Brain microvascular endothelial cell (primary cell): ENCODE measurements around the gene OLFM3.

Experiments
- DNase-seq: peaks from one replicate; pipeline ENCODE4 v3.0.0-alpha.2; 2020
- H3K27ac ChIP-seq: fragments of 250-450 bp; sonication (Bioruptor Pico); 2 replicates; pipeline ENCODE4 v1.5.1; 2020; ENCODE audit warnings: mild to moderate bottlenecking, moderate library complexity
- H3K27me3 ChIP-seq: fragments of 250-450 bp; sonication (Bioruptor Pico); replicated peaks from 2 replicates; pipeline ENCODE4 v1.5.1; 2020; ENCODE audit warnings: mild to moderate bottlenecking
- H3K36me3 ChIP-seq: fragments of 250-450 bp; sonication (Bioruptor Pico); replicated peaks from 2 replicates; pipeline ENCODE4 v1.5.1; 2020; ENCODE audit warnings: mild to moderate bottlenecking
- H3K4me3 ChIP-seq: 2 replicates; pipeline ENCODE4 v1.5.1; 2011; ENCODE audit warnings: low read depth, mild to moderate bottlenecking, control low read depth, low read length, moderate library complexity
- in situ Hi-C: cut with HindIII; loops from 2 replicates; pipeline ENCODE4 v1.10.0; 2017; ENCODE audit warnings: low sequenced_read_pairs, low pct_ligation_motif_present
- TF ChIP-seq, protein P1 (sequence below): IDR thresholded peaks from 2 replicates; pipeline ENCODE4 v1.5.1; 2011; ENCODE audit warnings: low read depth, mild to moderate bottlenecking, moderate library complexity, low read length, control low read depth, inconsistent platforms; ENCODE audit errors: missing control alignments

Gene OLFM3

DNA sequence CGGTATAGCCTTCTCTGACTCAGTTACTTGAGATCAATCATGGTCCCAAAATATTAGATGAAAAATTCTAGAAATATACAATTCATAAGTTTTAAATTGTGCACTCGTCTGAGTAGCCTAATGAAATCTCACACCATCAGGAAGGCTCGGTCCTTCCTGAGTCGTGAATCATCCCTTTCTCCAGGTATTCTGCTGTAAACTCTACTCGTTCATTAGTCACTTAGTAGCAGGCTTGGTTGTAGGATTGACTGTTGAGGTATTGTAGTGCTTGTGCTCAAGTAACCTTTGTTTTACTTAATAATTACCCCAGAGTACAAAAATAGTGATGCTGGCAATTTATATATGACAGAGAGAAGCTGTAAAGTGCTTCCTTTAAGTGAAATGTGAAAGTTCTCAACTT is 238.7 kb downstream of the OLFM3 start:
- DNase-seq: no peak
- in situ Hi-C loops: no loop called here
- Histone ChIP-seq H3K27ac (no peak overlapping the region), H3K36me3 (no peaks in the 10 kb centered on the region), H3K4me3 (no peak overlapping the region), H3K27me3 (no peaks in the 10 kb centered on the region)
- TF ChIP-seq, protein P1, sequence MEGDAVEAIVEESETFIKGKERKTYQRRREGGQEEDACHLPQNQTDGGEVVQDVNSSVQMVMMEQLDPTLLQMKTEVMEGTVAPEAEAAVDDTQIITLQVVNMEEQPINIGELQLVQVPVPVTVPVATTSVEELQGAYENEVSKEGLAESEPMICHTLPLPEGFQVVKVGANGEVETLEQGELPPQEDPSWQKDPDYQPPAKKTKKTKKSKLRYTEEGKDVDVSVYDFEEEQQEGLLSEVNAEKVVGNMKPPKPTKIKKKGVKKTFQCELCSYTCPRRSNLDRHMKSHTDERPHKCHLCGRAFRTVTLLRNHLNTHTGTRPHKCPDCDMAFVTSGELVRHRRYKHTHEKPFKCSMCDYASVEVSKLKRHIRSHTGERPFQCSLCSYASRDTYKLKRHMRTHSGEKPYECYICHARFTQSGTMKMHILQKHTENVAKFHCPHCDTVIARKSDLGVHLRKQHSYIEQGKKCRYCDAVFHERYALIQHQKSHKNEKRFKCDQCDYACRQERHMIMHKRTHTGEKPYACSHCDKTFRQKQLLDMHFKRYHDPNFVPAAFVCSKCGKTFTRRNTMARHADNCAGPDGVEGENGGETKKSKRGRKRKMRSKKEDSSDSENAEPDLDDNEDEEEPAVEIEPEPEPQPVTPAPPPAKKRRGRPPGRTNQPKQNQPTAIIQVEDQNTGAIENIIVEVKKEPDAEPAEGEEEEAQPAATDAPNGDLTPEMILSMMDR: no peak

DNA sequence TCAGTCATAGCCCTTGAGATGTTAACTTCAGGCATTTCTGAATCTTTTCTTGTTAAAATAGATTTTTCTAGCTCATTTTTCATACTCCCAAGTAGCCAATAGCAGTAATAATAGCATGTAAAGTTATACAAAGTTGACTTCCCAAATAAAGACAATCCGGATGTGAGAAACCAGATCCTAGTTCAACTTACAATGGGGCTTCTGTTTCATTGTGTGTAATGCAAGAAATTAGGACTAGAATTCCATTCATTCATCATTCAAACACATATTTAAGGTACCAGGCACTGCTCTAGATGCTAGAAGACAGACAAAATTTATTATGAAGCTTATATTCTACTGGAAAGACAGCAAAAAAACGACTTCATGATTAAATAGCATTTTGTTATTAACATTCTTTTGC is 240.3 kb downstream of the OLFM3 start:
- no peaks in the 10 kb centered on the region for H3K27me3 ChIP-seq
- H3K27ac ChIP-seq: no peak overlapping the region
- in situ Hi-C loops: no loop called here
- TF ChIP-seq, protein P1: no peak
- H3K36me3 ChIP-seq: no peaks in the 10 kb centered on the region
- H3K4me3 ChIP-seq: no peak overlapping the region
- no peak for DNase-seq
